Gastrocnemius medialis (tissue), 4 donors: ENCODE measurements around the gene BBS1.

Experiments
- CTCF ChIP-seq, 5 experiments: fragments of 450-650 bp in 3 of 5; fragments of 200-600 bp in 2 of 5; sonication (generic) in 2 of 5; IDR thresholded peaks in 4 of 5; conservative IDR thresholded peaks in 1 of 5; 1 replicate in 4 of 5; 2 replicates in 1 of 5; pipeline ENCODE4 v1.5.1; 2016 to 2019; ENCODE audit warnings: antibody characterized with exemption in 5 of 5, mild to moderate bottlenecking in 3 of 5, moderate library complexity in 3 of 5
- POLR2A ChIP-seq, 2 donors: fragments of 450-650 bp; IDR thresholded peaks; one replicate each; pipeline ENCODE4 v1.6.1; 2017; ENCODE audit warnings: antibody characterized with exemption in 2 of 2, mild to moderate bottlenecking in 2 of 2, moderate library complexity in 2 of 2

GRCh38 chr11:66488957-66489356, 21.5 kb upstream of the BBS1 start:
- TF ChIP-seq CTCF (IDR thresholded peaks at IDR 0.05 in 4 of 5, conservative IDR thresholded peaks at IDR 0.05 in 1 of 5), result no peak
- no peak for TF ChIP-seq POLR2A (IDR thresholded peaks at IDR 0.05)
